Cardiac fibroblast (primary cell): Measurements from ENCODE around the gene SAMMSON.
A peak's percentile ranks its signal among the peaks of the same experiment; 100 is the strongest.

Experiments used
- DNase-seq, 2 donors: peaks; one replicate each; pipeline versions ENCODE4 v3.0.0 to v3.0.0-alpha.2; 2010; ENCODE audit warnings: low read depth in 2 of 2
- H3K4me3 ChIP-seq, 2 donors: replicated peaks in 1 of 2; 1 replicate in 1 of 2; 2 replicates in 1 of 2; pipeline ENCODE4 v1.5.1; 2011; ENCODE audit warnings: low read depth in 2 of 2, low read length in 2 of 2, mild to moderate bottlenecking in 2 of 2, moderate library complexity in 1 of 2
- TF ChIP-seq, protein P1 (sequence below): IDR thresholded peaks from one replicate; pipeline ENCODE4 v1.5.1; 2011; ENCODE audit warnings: low read depth, mild to moderate bottlenecking, low read length, inconsistent platforms

Gene SAMMSON

DNA sequence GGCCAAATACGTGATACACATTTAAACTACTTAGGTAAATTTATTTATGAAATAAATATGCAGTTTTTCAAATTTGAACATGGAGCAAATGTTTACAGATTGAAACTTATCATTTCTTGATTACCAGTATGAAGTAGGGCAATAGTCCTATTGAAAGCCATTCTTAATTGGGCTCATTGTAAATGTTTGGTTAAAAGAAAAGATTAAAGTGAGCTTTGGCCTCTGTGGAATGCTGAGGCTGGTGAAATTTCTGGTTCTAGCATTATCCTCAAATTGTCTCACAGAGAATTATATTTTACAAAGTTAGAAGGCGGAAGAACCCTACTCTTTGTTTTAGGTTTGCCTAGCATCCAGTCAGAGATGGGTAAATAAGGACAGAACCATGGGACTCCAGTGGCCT, 73.2 kb downstream of the SAMMSON start:
- no peak for DNase-seq
- H3K4me3 ChIP-seq, result no peak overlapping the region
- TF ChIP-seq, protein P1, sequence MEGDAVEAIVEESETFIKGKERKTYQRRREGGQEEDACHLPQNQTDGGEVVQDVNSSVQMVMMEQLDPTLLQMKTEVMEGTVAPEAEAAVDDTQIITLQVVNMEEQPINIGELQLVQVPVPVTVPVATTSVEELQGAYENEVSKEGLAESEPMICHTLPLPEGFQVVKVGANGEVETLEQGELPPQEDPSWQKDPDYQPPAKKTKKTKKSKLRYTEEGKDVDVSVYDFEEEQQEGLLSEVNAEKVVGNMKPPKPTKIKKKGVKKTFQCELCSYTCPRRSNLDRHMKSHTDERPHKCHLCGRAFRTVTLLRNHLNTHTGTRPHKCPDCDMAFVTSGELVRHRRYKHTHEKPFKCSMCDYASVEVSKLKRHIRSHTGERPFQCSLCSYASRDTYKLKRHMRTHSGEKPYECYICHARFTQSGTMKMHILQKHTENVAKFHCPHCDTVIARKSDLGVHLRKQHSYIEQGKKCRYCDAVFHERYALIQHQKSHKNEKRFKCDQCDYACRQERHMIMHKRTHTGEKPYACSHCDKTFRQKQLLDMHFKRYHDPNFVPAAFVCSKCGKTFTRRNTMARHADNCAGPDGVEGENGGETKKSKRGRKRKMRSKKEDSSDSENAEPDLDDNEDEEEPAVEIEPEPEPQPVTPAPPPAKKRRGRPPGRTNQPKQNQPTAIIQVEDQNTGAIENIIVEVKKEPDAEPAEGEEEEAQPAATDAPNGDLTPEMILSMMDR, result no peak

DNA sequence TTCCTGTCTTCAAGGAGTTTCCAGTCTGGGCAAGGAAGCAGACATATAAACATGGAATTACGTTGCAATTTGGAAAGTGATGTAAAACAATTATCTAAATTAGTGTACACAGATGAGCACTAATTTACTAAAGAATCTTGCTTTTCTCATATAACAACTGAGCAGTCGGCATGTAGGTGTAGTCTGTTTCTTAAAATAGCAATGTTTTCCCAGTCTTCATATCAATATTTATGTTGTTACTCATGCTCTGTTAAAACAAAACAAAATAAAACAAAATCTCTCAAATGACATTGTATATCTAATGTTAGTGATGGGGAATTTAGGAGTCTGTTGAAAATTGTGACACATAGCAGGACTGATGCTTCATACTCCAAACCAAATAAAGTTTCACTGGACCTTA, 75.6 kb downstream of the SAMMSON start:
- H3K4me3 ChIP-seq, result no peak overlapping the region
- TF ChIP-seq, protein P1, result no peak
- peak in 1 of 2 donors; percentile 7 for DNase-seq

DNA sequence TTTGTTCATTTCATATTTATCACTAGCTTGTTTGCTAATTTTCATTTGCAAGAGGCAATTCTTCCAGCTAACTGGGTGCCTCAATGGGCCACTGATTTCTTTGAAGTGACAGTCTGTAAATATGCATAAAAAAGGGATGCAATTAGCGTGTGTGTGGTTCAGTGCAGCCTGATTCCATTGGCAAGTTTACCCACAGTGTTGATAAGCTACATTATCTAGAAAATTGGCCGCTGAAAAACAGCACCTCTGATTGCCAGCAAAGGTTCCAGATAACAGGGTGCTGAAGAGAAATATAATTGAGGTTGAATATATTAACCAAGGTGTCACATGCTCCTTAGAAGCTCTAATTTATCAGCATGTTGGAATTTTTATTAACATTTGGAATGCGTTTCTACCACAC, 76.9 kb downstream of the SAMMSON start:
- no peak overlapping the region for H3K4me3 ChIP-seq
- no peak for DNase-seq
- TF ChIP-seq, protein P1, result no peak

DNA sequence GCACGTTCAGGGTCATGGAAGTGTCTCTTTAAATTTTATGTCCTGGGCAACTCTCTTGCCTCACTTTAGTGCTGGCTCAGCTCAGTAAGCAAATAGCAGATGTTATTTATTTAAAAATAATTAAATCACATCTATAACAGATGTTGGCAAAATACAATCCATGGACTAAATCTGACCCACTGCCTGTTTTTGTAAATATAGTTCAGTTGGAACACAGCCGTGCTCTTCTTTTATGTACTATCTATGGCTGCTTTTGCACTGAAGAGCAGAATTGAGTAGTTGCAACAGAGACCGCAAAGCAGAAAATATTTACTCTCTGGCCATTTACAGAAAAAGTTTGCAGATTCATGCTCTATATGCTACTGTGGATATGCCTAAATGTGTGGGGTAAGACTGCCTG, 79.2 kb downstream of the SAMMSON start:
- TF ChIP-seq, protein P1, result no peak
- no peak for DNase-seq
- H3K4me3 ChIP-seq, result no peak overlapping the region

DNA sequence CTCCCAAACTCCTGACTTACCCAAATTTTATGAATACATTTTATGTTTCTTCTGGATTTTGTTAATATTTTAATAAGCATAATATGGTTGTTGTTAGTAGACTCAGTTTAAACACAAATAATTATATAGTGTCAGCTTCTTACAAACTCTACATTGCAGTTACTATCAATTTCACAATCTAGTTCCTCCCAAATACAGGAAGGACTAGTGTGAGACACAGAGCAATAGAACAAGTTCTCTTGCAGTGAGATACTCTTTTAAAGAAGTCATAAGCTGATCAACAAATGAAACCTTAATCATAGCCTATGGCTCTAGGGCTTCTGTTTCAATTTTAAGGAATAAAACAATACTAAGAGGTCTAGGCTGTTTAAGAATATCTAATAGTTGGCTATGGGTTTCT, 86.1 kb downstream of the SAMMSON start:
- DNase-seq, result no peak
- TF ChIP-seq, protein P1, result no peak
- H3K4me3 ChIP-seq, result no peak overlapping the region

DNA sequence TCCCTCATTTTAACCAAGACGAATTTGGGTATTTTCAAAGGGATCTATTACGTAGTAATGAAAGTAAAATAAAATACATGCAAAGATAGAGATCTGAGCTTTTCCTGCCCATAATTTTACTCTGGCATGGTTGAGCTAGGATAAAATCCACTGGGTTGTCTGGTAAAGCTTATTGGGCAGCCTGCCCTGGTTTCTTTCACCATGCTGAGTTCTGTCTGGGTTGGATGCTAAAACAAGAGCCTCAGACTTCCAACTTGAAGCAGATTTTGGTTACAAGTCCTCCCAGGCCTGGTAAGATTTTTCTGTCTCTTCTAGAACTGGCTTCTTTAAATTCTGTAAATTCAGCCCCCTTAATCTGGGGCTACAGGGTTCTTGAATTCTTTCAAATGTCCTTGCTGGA, 86.8 kb downstream of the SAMMSON start:
- DNase-seq, result no peak
- no peak overlapping the region for H3K4me3 ChIP-seq
- TF ChIP-seq, protein P1, result no peak

DNA sequence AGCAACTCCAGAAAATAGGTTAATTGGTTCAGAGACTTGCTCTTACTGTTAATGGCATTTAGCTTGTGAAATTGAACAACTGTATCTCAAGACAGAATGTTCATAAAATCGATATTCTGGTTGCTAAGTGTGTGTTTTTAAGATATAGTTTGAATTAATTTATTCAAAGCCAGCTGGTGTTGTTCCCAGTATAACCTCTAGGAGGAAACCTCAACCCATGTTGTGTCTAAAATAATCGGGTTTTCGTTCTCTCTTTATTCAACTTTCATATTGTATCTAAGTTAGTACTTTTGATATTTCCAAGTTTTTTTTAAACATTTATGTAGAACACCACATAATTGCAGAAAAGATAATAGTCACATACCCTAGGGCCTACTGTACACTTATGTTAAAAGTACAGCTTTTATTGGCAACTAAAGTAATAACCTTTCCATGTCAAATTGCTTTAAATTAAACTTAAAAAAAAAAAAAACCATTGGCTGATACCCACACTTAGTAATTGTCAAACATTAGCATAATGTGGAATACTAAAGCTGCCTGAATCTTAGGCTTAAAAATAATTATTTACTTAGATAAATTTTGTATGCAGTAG, 90.9 kb downstream of the SAMMSON start:
- peak; percentile 35 to 44 for DNase-seq
- TF ChIP-seq, protein P1, result peak; percentile 67
- no peak overlapping the region for H3K4me3 ChIP-seq
